Left hindlimb (tissue), 1 donor: Measurements from ENCODE around the gene FLT3.

ENCODE experiments used
- DNase-seq: peaks from one replicate; pipeline ENCODE4 v3.0.0-alpha.2; 2018

The FLT3 gene

GRCh38 chr13:28000567-28000966, 99.8 kb downstream of the FLT3 start:
- DNase-seq = no peak

- DNase-seq = no peak
Measured at GRCh38 chr13:27997904-27998522, 102.4 kb downstream of the FLT3 start.

GRCh38 chr13:27991881-27992280, 108.5 kb downstream of the FLT3 start:
- DNase-seq = no peak

GRCh38 chr13:27988520-27988919, 111.9 kb downstream of the FLT3 start, which contains the start of gene URAD:
URAD (minus strand) TSS chr13:27988693; CDS start chr13:27988637, 56 bp downstream.
- no peak for DNase-seq

- DNase-seq = no peak
Measured at GRCh38 chr13:27985600-27985999, 114.8 kb downstream of the FLT3 start.

GRCh38 chr13:27982361-27982760, 118.0 kb downstream of the FLT3 start:
- DNase-seq = no peak

- DNase-seq = no peak
Measured at GRCh38 chr13:27981006-27981708, 119.2 kb downstream of the FLT3 start.

GRCh38 chr13:27980280-27980998, 119.9 kb downstream of the FLT3 start:
- no peak for DNase-seq

- DNase-seq = no peak
Measured at GRCh38 chr13:27979765-27980279, 120.6 kb downstream of the FLT3 start.

- DNase-seq = no peak
Measured at GRCh38 chr13:27979001-27979643, 121.3 kb downstream of the FLT3 start.

GRCh38 chr13:27978301-27978968, 121.9 kb downstream of the FLT3 start:
- no peak for DNase-seq

- DNase-seq = no peak
Measured at GRCh38 chr13:27977476-27978300, 122.7 kb downstream of the FLT3 start.

- DNase-seq = no peak
Measured at GRCh38 chr13:27976362-27977091, 123.8 kb downstream of the FLT3 start.

- DNase-seq = peak; percentile 19
Measured at GRCh38 chr13:27975564-27976361, 124.6 kb downstream of the FLT3 start.

GRCh38 chr13:27973961-27974662, 126.3 kb downstream of the FLT3 start:
- no peak for DNase-seq

GRCh38 chr13:27973291-27973690, 127.1 kb downstream of the FLT3 start:
- no peak for DNase-seq

- DNase-seq = no peak
Measured at GRCh38 chr13:27972478-27972820, 127.9 kb downstream of the FLT3 start.

- DNase-seq = no peak
Measured at GRCh38 chr13:27971776-27972477, 128.4 kb downstream of the FLT3 start.

- no peak for DNase-seq
Measured at GRCh38 chr13:27971236-27971645, 129.1 kb downstream of the FLT3 start.
